ENCODE data around the gene PLD3.

The PLD3 gene

GRCh38 chr19:40348125-40348913, at the start of gene PLD3, which contains the start of gene C19orf47:
Gene PLD3 (plus strand): TSS chr19:40348695. CDS start chr19:40366484, 17,789 bp downstream.
Gene C19orf47 (minus strand): TSS chr19:40348397. CDS start chr19:40341857, 6,540 bp downstream.
- DNase-seq (ENCODE audit: low read depth in 2 of 2) = peak; percentile 96 to 98

- DNase-seq (ENCODE audit: low read depth in 2 of 2) = no peak
Measured at GRCh38 chr19:40300668-40301067, 47.8 kb upstream of the PLD3 start.

- no peak for DNase-seq (ENCODE audit: low read depth in 2 of 2)
Measured at GRCh38 chr19:40302224-40303011, 46.1 kb upstream of the PLD3 start.

- no peak for DNase-seq (ENCODE audit: low read depth in 2 of 2)
Measured at GRCh38 chr19:40303765-40304164, 44.7 kb upstream of the PLD3 start.

GRCh38 chr19:40304306-40304705, 44.2 kb upstream of the PLD3 start:
- no peak for DNase-seq (ENCODE audit: low read depth in 2 of 2)

- peak; percentile 46 to 56 for DNase-seq (ENCODE audit: low read depth in 2 of 2)
Measured at GRCh38 chr19:40305403-40305802, 43.1 kb upstream of the PLD3 start.

- DNase-seq (ENCODE audit: low read depth in 2 of 2) = no peak
Measured at GRCh38 chr19:40309666-40310065, 38.8 kb upstream of the PLD3 start.

GRCh38 chr19:40312533-40312932, 36.0 kb upstream of the PLD3 start:
- no peak for DNase-seq (ENCODE audit: low read depth in 2 of 2)

GRCh38 chr19:40313229-40313983, 35.1 kb upstream of the PLD3 start:
- DNase-seq (ENCODE audit: low read depth in 2 of 2) = no peak

GRCh38 chr19:40314656-40315055, 33.8 kb upstream of the PLD3 start:
- DNase-seq (ENCODE audit: low read depth in 2 of 2) = no peak

- no peak for DNase-seq (ENCODE audit: low read depth in 2 of 2)
Measured at GRCh38 chr19:40315812-40316470, 32.6 kb upstream of the PLD3 start.

GRCh38 chr19:40317338-40317737, 31.2 kb upstream of the PLD3 start:
- DNase-seq (ENCODE audit: low read depth in 2 of 2) = no peak

- no peak for DNase-seq (ENCODE audit: low read depth in 2 of 2)
Measured at GRCh38 chr19:40320558-40320935, 27.9 kb upstream of the PLD3 start.

- no peak for DNase-seq (ENCODE audit: low read depth in 2 of 2)
Measured at GRCh38 chr19:40321076-40321475, 27.4 kb upstream of the PLD3 start.

GRCh38 chr19:40321566-40322270, 26.8 kb upstream of the PLD3 start:
- no peak for DNase-seq (ENCODE audit: low read depth in 2 of 2)

GRCh38 chr19:40322271-40322610, 26.3 kb upstream of the PLD3 start:
- no peak for DNase-seq (ENCODE audit: low read depth in 2 of 2)

- no peak for DNase-seq (ENCODE audit: low read depth in 2 of 2)
Measured at GRCh38 chr19:40322951-40323615, 25.4 kb upstream of the PLD3 start.

- no peak for DNase-seq (ENCODE audit: low read depth in 2 of 2)
Measured at GRCh38 chr19:40323705-40324104, 24.8 kb upstream of the PLD3 start.

GRCh38 chr19:40326201-40326600, 22.3 kb upstream of the PLD3 start:
- no peak for DNase-seq (ENCODE audit: low read depth in 2 of 2)

GRCh38 chr19:40331052-40331451, 17.4 kb upstream of the PLD3 start:
- DNase-seq (ENCODE audit: low read depth in 2 of 2) = no peak

GRCh38 chr19:40332669-40333068, 15.8 kb upstream of the PLD3 start:
- no peak for DNase-seq (ENCODE audit: low read depth in 2 of 2)

All from stimulated activated CD8-positive, alpha-beta memory T cell treated with anti-CD3 and anti-CD28 coated beads, Interleukin-2, amount 100 ng/mL, for 1 hour (primary cell).